Measurements from ENCODE around the gene PIAS2.
A peak's percentile ranks its signal among the peaks of the same experiment; 100 is the strongest.

Gene PIAS2

GRCh38 chr18:46946656-46947282 lies 29.5 kb upstream of the PIAS2 start:
- TF ChIP-seq CTCF (IDR thresholded peaks at IDR 0.05; ENCODE audit: insufficient read depth, low read depth, low read length, missing control alignments), result no peak
- DNase-seq (ENCODE audit: low read depth), result peak; percentile 89
- peak overlapping the region; percentile 47 for H3K4me3 ChIP-seq (ENCODE audit: low read length)

GRCh38 chr18:46942646-46943045 lies 25.3 kb upstream of the PIAS2 start:
- H3K4me3 ChIP-seq (ENCODE audit: low read length), result no peak overlapping the region
- no peak for DNase-seq (ENCODE audit: low read depth)
- TF ChIP-seq CTCF (IDR thresholded peaks at IDR 0.05; ENCODE audit: insufficient read depth, low read depth, low read length, missing control alignments), result no peak

- no peak for TF ChIP-seq CTCF (IDR thresholded peaks at IDR 0.05; ENCODE audit: insufficient read depth, low read depth, low read length, missing control alignments)
- no peak overlapping the region for H3K4me3 ChIP-seq (ENCODE audit: low read length)
- no peak for DNase-seq (ENCODE audit: low read depth)
Measured at GRCh38 chr18:46939998-46940571, 22.8 kb upstream of the PIAS2 start.

GRCh38 chr18:46939337-46939963 lies 22.1 kb upstream of the PIAS2 start:
- peak; percentile 58 for DNase-seq (ENCODE audit: low read depth)

GRCh38 chr18:46920653-46921052 lies 3.3 kb upstream of the PIAS2 start:
- no peak overlapping the region for H3K4me3 ChIP-seq (ENCODE audit: low read length)
- no peak for DNase-seq (ENCODE audit: low read depth)
- no peak for TF ChIP-seq CTCF (IDR thresholded peaks at IDR 0.05; ENCODE audit: insufficient read depth, low read depth, low read length, missing control alignments)

More at GRCh38 chr18:46939337-46939963, 22.1 kb upstream of the PIAS2 start:
- no peak overlapping the region for H3K4me3 ChIP-seq (ENCODE audit: low read length)
- TF ChIP-seq CTCF (IDR thresholded peaks at IDR 0.05; ENCODE audit: insufficient read depth, low read depth, low read length, missing control alignments), result no peak

- no peak for DNase-seq (ENCODE audit: low read depth)
- no peak for TF ChIP-seq CTCF (IDR thresholded peaks at IDR 0.05; ENCODE audit: insufficient read depth, low read depth, low read length, missing control alignments)
- H3K4me3 ChIP-seq (ENCODE audit: low read length), result no peak overlapping the region
Measured at GRCh38 chr18:46920067-46920466, 2.8 kb upstream of the PIAS2 start.

Data from epithelial cell of esophagus (primary cell).